Left cardiac atrium (tissue), 4 donors: ENCODE data around the gene RNF19B. TPM values are rescaled to one million over a fixed set of nuclear protein-coding genes. Genes with fewer than 3 reads are reported as not detected.

ENCODE experiments used
- ATAC-seq, 2 donors: fragments of 200-7000 bp; cut with Tn5 transposase; one replicate each; pipeline ENCODE4 v1.9.1; 2020; ENCODE audit warnings: mild to moderate bottlenecking in 2 of 2, moderate library complexity in 2 of 2
- DNase-seq: peaks from one replicate; pipeline ENCODE4 v3.0.0-alpha.2; 2020
- intact Hi-C, 2 donors: fragments of 100-400 bp; cut with DNase I; formaldehyde crosslinking; loops; one replicate each; pipeline versions ENCODE4 v1.14.1 to v1.15.1; 2022 to 2023
- long read RNA-seq: library from polyadenylated mRNA; unstranded; transcript quantifications from one replicate; pipeline ENCODE4 v2.0.0, GENCODE V29; 2021
- total RNA-seq, 2 donors: library from RNA; stranded (reverse); fragmentation: NEBNext Ultra II Directional; extraction: Animal tissue kit (Norgen Biotek cat#: 25700); gene quantifications; one replicate each; pipeline ENCODE4 v1.2.1, GENCODE V29; 2021
- donor health status: DM: no; HTN: yes; CAD: no.
- donor health status: DM: no; HTN: yes; CAD: no; lungs with severe emphysema.
- donor health status: DM: yes; HTN: yes; CAD: no.
- donor health status: Dilated cardiomyopathy.

RNF19B gene
- 10 to 100 TPM; 10.7 to 12.8 TPM for total RNA-seq
- long read RNA-seq, partial matches to known transcripts = 2 of 3 reads
- long read RNA-seq, other reads (novel, unspliced or antisense) = 1 of 3 reads

DNA sequence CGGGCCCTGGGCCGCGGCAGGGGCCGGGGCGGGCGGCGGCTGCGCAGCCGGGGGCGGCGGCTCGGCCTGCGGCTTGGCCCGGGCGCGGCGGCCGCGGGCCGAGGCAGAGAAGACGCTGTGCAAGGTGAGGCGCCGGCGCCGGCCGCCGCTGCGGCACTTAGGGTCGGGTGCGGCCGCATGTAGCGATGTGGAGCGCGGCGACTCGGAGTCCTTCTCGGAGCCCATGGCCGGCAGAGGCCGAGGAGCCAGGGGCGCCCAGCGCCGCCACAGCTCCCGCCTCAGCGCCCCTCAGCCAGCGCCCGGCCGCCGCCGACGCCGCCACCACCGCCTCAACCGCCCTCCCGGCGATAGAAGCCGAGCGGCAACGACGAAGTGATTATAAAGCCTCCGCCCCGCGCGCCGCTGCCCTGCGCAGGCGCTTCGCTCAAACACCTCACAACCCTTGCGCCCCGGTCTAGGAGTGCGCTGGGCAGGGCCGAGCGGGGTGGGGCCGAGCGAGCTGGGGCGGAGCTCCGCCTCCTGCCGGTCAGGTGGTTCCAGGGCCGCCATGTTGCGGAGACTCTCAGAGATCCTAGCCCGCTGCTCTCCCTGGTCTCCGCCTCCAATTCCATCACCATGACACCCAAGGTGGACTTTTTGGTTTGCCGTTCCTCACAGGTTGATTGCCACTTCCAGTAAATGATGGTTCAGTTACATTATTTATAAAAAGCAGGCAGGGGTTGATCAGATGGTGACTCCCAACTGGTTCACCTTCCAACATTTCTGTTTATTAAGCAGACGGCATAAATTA is at the start of gene RNF19B:
TSS of gene RNF19B (minus strand) at position 349 of the 790 bp plus-strand sequence. CDS start at position 225, 124 bp downstream.
- intact Hi-C loops = no loop called here
- DNase-seq (peak; percentile 95), ATAC-seq (peak; percentile 98 to 99)

DNA sequence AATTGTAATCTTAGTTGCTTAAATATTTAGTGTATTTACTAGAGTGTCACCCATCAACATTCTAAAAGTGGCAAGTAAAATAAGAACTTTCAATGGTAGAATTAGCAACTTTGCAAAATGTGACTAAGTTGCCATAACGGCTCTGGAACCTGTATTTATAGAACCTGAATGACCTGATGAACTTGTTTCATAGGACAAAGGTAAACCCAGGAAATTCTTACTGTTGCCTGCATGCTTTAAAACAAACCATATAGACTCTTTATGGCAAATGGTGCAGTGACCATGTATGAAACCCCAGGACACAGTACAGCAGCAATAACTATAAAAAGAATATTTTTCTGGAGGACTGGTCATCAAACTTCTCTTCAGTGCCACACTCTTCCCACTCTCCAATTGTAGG is 49.2 kb upstream of the RNF19B start:
- intact Hi-C loops = no loop called here
- DNase-seq (no peak), ATAC-seq (no peak)

DNA sequence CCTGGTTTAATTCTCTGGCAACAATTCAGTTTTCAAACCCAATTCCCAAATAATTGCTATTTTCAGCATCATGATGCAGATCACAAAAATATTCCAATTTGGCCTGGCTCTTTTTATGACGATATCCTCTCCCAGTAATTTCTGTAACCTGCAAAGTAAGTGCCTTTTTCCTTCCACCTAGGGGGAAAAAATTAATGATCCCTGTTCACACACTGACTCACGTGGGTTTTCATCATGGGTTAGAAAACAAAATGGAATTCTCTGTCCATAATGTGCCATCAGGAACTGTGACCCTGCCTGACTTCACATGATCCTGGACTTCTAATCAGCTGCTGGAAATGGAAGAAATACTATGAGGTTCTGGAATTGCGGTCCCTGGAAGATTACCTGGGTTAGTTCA is 47.6 kb upstream of the RNF19B start:
- intact Hi-C loops = no loop called here
- ATAC-seq (no peak), DNase-seq (no peak)

GRCh38 chr1:33010932-33011731 is 46.5 kb upstream of the RNF19B start:
- ATAC-seq = peak; percentile 66 to 90
- intact Hi-C loops = no loop called here
- DNase-seq = peak; percentile 55

- intact Hi-C loops = no loop called here
- ATAC-seq (peak in 1 of 2 donors; percentile 5), DNase-seq (no peak)
Measured at GRCh38 chr1:33009561-33009960, 45.0 kb upstream of the RNF19B start.

- DNase-seq = no peak
- intact Hi-C loops = no loop called here
- peak in 1 of 2 donors; percentile 26 for ATAC-seq
Measured at GRCh38 chr1:33008051-33008914, 43.7 kb upstream of the RNF19B start.

- peak; percentile 56 to 91 for ATAC-seq
- peak; percentile 61 for DNase-seq
- intact Hi-C loops = no loop called here
Measured at GRCh38 chr1:33007190-33008050, 42.8 kb upstream of the RNF19B start.

- ATAC-seq (no peak), DNase-seq (no peak)
- intact Hi-C loops = no loop called here
Measured at GRCh38 chr1:33005838-33006421, 41.3 kb upstream of the RNF19B start.

DNA sequence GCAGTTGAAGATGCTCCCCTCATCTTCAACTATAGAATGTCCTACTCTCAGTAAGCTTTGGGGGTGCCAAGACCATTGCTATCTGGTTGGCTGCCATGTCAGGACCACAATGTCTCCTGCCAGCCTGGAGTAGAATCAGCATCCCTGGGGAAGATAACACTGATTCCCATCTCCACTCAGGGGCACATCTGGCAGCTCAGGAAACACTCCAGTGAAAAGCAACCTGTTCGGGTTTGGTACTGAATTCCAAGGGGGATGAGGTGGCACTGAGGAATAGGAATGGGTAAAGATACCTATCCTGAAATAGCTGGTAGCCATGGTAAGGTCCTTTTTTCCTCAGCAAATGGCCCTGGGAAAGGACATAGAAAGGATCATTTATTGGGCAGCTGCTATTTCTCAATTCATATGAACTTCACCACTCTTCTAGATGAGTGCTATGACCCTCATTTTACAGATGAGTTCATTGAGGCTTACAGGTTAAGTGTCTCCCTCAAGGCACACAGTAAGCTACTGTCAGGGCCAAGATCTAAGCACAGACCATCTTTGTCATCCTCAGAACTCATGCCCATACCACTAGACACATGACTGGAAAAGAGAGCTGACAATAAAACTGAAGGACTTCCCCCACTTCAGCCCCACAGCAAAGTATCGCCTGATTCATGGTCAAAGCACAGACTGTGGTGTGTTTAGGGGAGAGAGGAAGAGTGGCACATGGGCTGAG is 40.7 kb upstream of the RNF19B start:
- DNase-seq = no peak
- intact Hi-C loops = no loop called here

DNA sequence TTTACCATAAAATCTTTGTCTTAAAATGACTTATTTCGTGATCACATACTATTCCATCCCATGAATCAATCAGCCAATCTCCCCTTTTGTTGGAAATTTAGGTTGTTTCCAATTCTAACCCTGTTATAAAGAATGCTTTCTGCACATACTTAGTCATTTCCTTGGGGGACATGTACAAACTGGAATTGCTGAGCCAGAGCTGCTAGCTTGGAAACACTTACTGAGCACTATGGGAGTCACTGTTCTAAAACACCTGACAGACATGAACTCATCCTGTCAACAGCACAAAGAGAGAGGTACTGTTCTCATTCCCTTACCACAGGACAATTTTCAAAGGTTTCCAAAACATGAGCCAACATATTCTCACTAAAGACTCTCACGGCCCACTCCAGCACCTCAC is 40.0 kb upstream of the RNF19B start:
- no peak for ATAC-seq
- intact Hi-C loops = no loop called here
- DNase-seq = no peak

More for the DNA sequence above, 40.7 kb upstream of the RNF19B start:
- no peak for ATAC-seq

DNA sequence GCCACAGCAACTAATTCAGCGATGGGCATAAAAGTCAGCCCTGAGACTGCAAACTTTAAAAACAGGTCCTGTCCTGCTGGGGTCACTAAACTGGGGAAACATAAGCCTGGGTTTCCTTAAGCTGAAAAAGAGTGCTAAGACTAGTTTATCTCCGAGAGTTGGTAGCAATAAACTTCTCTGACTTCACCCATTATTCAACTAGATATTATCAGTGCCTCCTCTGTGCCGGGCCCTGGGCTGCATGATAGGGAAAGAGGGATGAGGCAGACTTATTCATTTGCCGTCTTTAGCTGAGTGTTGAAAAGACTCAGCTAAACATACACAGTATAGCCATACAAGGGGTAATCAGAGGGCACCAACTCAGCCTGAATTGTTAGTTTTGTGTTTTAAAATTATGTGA is 39.0 kb upstream of the RNF19B start:
- intact Hi-C loops = no loop called here
- no peak for ATAC-seq
- DNase-seq = no peak

- intact Hi-C loops = no loop called here
- ATAC-seq = no peak
Measured at GRCh38 chr1:33002006-33002405, 37.4 kb upstream of the RNF19B start.

DNA sequence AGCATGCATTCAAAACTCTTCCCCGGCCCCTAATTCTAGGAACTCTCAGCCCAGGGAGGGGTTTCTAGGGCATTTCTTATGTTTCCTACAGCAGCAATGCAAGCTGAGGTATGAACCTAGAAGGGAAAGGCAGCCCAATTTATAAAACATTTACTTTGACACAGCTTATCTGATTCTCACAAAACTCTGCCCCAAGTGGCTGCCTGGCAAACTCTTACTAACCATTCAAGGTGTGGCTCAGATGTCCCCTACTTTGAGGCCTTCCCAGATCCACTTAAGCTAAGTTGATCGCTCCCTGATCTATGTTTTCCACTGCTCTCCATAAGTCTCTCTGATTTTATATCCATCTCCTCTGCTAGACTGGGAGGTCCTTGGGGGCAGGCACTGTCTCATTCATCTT is 36.7 kb upstream of the RNF19B start:
- ATAC-seq (no peak), DNase-seq (no peak)
- intact Hi-C loops = no loop called here

More at GRCh38 chr1:33002006-33002405, 37.4 kb upstream of the RNF19B start:
- no peak for DNase-seq

GRCh38 chr1:33000427-33001026 is 35.9 kb upstream of the RNF19B start:
- intact Hi-C loops = no loop called here
- no peak for DNase-seq
- no peak for ATAC-seq

DNA sequence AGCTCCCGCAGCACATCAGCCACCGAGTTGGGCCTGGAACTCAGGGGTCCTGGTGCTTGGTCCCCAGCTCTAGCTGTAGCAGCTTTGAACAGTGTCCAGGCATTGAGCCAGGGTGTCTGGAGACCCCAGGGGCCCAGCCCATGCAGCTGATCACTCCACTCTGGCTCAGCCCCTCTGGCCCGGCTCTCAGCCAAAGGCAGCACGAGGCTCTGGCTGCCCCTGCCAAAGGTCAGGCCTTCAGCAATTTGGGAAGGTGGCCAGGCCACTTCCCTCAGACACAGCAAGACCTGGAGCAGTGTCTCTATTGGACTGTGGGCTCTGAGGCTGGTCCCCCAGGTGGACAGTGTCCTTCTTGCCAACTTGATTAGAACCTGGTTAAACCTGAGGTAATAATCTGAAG is 34.4 kb upstream of the RNF19B start:
- ATAC-seq (peak; percentile 40 to 75), DNase-seq (peak; percentile 72)
- intact Hi-C loops = no loop called here

DNA sequence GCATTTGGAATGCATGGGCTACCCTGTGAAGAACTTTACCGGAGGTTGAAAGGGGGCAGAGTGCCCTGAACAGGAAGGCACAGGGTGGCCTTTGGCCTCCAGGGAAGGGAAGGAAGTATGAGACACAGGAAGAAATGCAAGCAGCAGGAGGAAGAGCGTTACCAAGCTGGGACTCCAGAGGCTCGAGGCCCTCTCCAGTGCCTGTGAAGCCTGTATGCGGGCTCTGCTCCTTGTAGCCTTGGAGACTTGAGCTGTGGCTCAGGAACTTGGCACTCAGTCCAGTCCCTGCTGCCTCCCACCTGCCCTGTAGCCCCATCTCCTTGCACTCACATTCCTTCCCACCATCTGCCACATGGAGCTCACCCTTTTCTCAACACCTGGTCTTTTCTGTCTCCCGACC is 33.5 kb upstream of the RNF19B start:
- intact Hi-C loops = no loop called here
- DNase-seq (no peak), ATAC-seq (peak; percentile 6 to 14)

DNA sequence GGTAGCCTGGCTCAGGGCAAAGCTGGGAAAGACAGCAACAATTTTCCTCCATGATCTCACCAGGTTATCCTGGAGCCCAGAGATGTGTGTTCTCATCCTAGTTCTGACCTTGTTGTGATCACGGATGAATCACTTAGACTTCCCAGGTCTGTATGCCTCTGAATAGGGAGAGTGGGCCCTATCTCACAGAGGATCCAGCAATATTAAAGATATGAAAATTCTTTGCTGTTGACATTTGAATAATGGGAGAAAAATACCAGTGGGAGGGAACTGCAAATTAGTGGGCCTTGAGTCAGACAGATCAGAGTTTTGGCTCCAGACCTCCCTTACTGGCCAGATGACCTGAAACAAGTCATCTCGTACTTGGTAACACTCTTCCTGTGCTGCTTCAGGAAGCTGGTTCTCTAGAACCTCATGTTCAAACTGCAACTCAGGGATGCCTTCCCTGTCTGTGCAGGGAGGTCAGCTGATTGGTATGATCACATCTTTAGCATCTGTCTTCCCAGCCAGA is 32.8 kb upstream of the RNF19B start:
- intact Hi-C loops = no loop called here
- DNase-seq = no peak

More for the DNA sequence above, 32.8 kb upstream of the RNF19B start:
- ATAC-seq = peak in 1 of 2 donors; percentile 80
